IMR-90 (cell line): ENCODE measurements around the gene ENO2. TPM values are rescaled to one million over a fixed set of nuclear protein-coding genes. Genes with fewer than 3 reads are reported as not detected.

ENCODE experiments used
- ATAC-seq: fragments of 200-7000 bp; cut with Tn5 transposase; 2 replicates; pipeline ENCODE4 v1.9.1; 2020; ENCODE audit warnings: low read depth, mild to moderate bottlenecking, moderate library complexity
- BruUV-seq: library from RNA; stranded (reverse); fragments of 400-500 nt; replicated peaks from 2 replicates; lab custom pipeline; 2021; lab: Mats Ljungman, UMichigan
- CTCF ChIA-PET: fragments of 300-600 bp; formaldehyde crosslinking; extraction: SDS; loops from one replicate; lab custom pipeline; 2021; ENCODE audit warnings: antibody characterized with exemption; lab: Yijun Ruan, JAX
- POLR2A ChIA-PET: fragments of 300-600 bp; sonication (Branson Sonifier 250); formaldehyde crosslinking; loops from one replicate; lab custom pipeline; 2022; ENCODE audit warnings: antibody characterized with exemption; ENCODE audit not compliant: unreplicated experiment; lab: Charles Lee
- DNase-seq: peaks from one replicate; pipeline ENCODE4 v3.0.0; 2013
- H2AFZ ChIP-seq: replicated peaks from 2 replicates; pipeline ENCODE3; 2013; ENCODE audit warnings: low read length, mild to moderate bottlenecking; ENCODE audit not compliant: poor library complexity
- H2AK5ac ChIP-seq: 2 replicates; pipeline ENCODE4 v1.6.1; 2013; ENCODE audit warnings: low read depth, low read length, inconsistent platforms
- H2AK9ac ChIP-seq: replicated peaks from 2 replicates; pipeline ENCODE3; 2013; ENCODE audit warnings: mild to moderate bottlenecking, low read depth, low read length, moderate library complexity; ENCODE audit not compliant: poor library complexity
- H2BK120ac ChIP-seq: 2 replicates; pipeline ENCODE4 v1.6.1; 2013; ENCODE audit warnings: low read depth, low read length, inconsistent platforms
- H2BK15ac ChIP-seq: 3 replicates; pipeline ENCODE4 v1.6.1; 2013; ENCODE audit warnings: low read depth, low read length, inconsistent platforms
- H2BK20ac ChIP-seq: 2 replicates; pipeline ENCODE4 v1.6.1; 2013; ENCODE audit warnings: low read depth, mild to moderate bottlenecking, inconsistent platforms, low read length, moderate library complexity
- H2BK5ac ChIP-seq: 2 replicates; pipeline ENCODE4 v1.6.1; 2013; ENCODE audit warnings: mild to moderate bottlenecking, low read depth, low read length, inconsistent platforms; ENCODE audit not compliant: poor library complexity, severe bottlenecking
- H3K14ac ChIP-seq: replicated peaks from 2 replicates; pipeline ENCODE4 v1.6.1; 2013; ENCODE audit warnings: low read depth, low read length, inconsistent platforms
- H3K18ac ChIP-seq: 2 replicates; pipeline ENCODE4 v1.6.1; 2013; ENCODE audit warnings: low read depth, low read length, control low read depth
- H3K23ac ChIP-seq: 2 replicates; pipeline ENCODE4 v1.6.1; 2013; ENCODE audit warnings: low read depth, low read length, inconsistent platforms
- H3K27ac ChIP-seq: 2 replicates; pipeline ENCODE4 v1.5.1; 2013; ENCODE audit warnings: mild to moderate bottlenecking, control low read depth, low read length; ENCODE audit not compliant: insufficient read depth
- H3K27me3 ChIP-seq: 2 replicates; pipeline ENCODE4 v1.6.1; 2013; ENCODE audit warnings: low read length; ENCODE audit not compliant: control insufficient read depth, insufficient read depth
- H3K36me3 ChIP-seq: 2 replicates; pipeline ENCODE4 v1.6.1; 2013; ENCODE audit warnings: low read length, mixed read lengths; ENCODE audit not compliant: control insufficient read depth, insufficient read depth
- H3K4ac ChIP-seq: 2 replicates; pipeline ENCODE4 v1.6.1; 2013; ENCODE audit warnings: low read depth, low read length, inconsistent platforms
- H3K4me1 ChIP-seq: 2 replicates; pipeline ENCODE4 v1.6.1; 2013; ENCODE audit warnings: low read length, mixed read lengths; ENCODE audit not compliant: control insufficient read depth, insufficient read depth
- H3K4me2 ChIP-seq: 2 replicates; pipeline ENCODE4 v1.6.1; 2013; ENCODE audit warnings: low read depth, mild to moderate bottlenecking, control low read depth, low read length, moderate library complexity
- H3K4me3 ChIP-seq: 2 replicates; pipeline ENCODE4 v1.5.1; 2013; ENCODE audit warnings: low read depth, mild to moderate bottlenecking, control low read depth, low read length, moderate library complexity; ENCODE audit not compliant: insufficient read depth
- H3K56ac ChIP-seq: 2 replicates; pipeline ENCODE4 v1.6.1; 2013; ENCODE audit warnings: low read length, inconsistent platforms; ENCODE audit not compliant: insufficient read depth; ENCODE audit errors: extremely low read depth
- H3K79me1 ChIP-seq, 2 experiments: 2 replicates each; pipeline ENCODE4 v1.6.1; 2013; ENCODE audit warnings: low read length in 2 of 2, inconsistent platforms in 1 of 2, low read depth in 1 of 2
- H3K9ac ChIP-seq: 2 replicates; pipeline ENCODE4 v1.6.1; 2013; ENCODE audit warnings: low read depth, low read length, control low read depth
- H3K9me1 ChIP-seq: 2 replicates; pipeline ENCODE4 v1.6.1; 2013; ENCODE audit warnings: low read length, inconsistent platforms; ENCODE audit not compliant: insufficient read depth
- H3K9me3 ChIP-seq: 2 replicates; pipeline ENCODE4 v1.6.1; 2013; ENCODE audit warnings: low read length; ENCODE audit not compliant: control insufficient read depth, insufficient read depth
- H4K20me1 ChIP-seq: 2 replicates; pipeline ENCODE4 v1.6.1; 2013; ENCODE audit warnings: low read length, inconsistent platforms; ENCODE audit not compliant: insufficient read depth
- H4K5ac ChIP-seq: 2 replicates; pipeline ENCODE4 v1.6.1; 2013; ENCODE audit warnings: mild to moderate bottlenecking, low read depth, low read length, control low read depth
- H4K8ac ChIP-seq, 2 experiments: 2 replicates each; pipeline ENCODE4 v1.6.1; 2013; ENCODE audit warnings: low read depth in 2 of 2, low read length in 2 of 2, control low read depth in 1 of 2, inconsistent platforms in 1 of 2
- H4K91ac ChIP-seq: 2 replicates; pipeline ENCODE4 v1.6.1; 2013; ENCODE audit warnings: low read depth, low read length, inconsistent platforms; ENCODE audit not compliant: insufficient read depth
- BHLHE40 ChIP-seq: fragments of 150-350 bp; IDR thresholded peaks from 2 replicates; pipeline ENCODE4 v1.6.1; 2016; ENCODE audit warnings: mild to moderate bottlenecking, low read depth, low read length
- CHD1 ChIP-seq: IDR thresholded peaks from 2 replicates; pipeline ENCODE4 v1.6.1; 2012; ENCODE audit warnings: low read depth, low read length, improper control_type of control experiment
- ELK1 ChIP-seq: fragments of 150-350 bp; IDR thresholded peaks from 2 replicates; pipeline ENCODE4 v1.6.1; 2016; ENCODE audit warnings: low read depth, mild to moderate bottlenecking, low read length, moderate library complexity, borderline replicate concordance
- MAFK ChIP-seq: IDR thresholded peaks from 2 replicates; pipeline ENCODE4 v1.6.1; 2012; ENCODE audit warnings: low read depth, low read length, improper control_type of control experiment
- MAZ ChIP-seq: IDR thresholded peaks from 2 replicates; pipeline ENCODE4 v1.6.1; 2012; ENCODE audit warnings: low read depth, mild to moderate bottlenecking, low read length, improper control_type of control experiment, moderate library complexity, borderline replicate concordance
- RCOR1 ChIP-seq: IDR thresholded peaks from 2 replicates; pipeline ENCODE4 v1.6.1; 2012; ENCODE audit warnings: mild to moderate bottlenecking, low read length, improper control_type of control experiment; ENCODE audit not compliant: insufficient replicate concordance
- SMC3 ChIP-seq: fragments of 150-350 bp; IDR thresholded peaks from 2 replicates; pipeline ENCODE4 v1.6.1; 2016; ENCODE audit warnings: low read depth, mild to moderate bottlenecking, antibody characterized with exemption, low read length, moderate library complexity
- WGBS, 2 experiments: methylation state at CpG; one replicate each; pipeline versions ENCODE4 v1.1.5 to v1.1.7; 2013; ENCODE audit warnings: missing lambda C conversion rate in 2 of 2; ENCODE audit not compliant: insufficient read length in 1 of 2; ENCODE audit errors: extremely low coverage in 2 of 2; 5-methylcytosine and 5-hydroxymethylcytosine counted together
- dilution Hi-C: fragments of 300-500 bp; cut with HindIII; formaldehyde crosslinking; loops from one replicate; pipeline ENCODE4 v1.14.3; 2018; ENCODE audit warnings: low sequenced_read_pairs; ENCODE audit not compliant: unreplicated experiment
- in situ Hi-C: fragments of 300-500 bp; cut with MboI; formaldehyde crosslinking; loops from 3 replicates; pipeline ENCODE4 v1.14.3; 2019; ENCODE audit warnings: low sequenced_read_pairs, inconsistent platforms, mixed read lengths
- intact Hi-C: fragments of 100-400 bp; cut with micrococcal nuclease; formaldehyde crosslinking; loops from 2 replicates; pipeline ENCODE4 v1.10.0; 2022
- polyA plus RNA-seq, 3 experiments: library from polyadenylated mRNA; depleted of rRNA; stranded (reverse); fragments of >200 nt; gene quantifications; 2 replicates each; pipeline ENCODE4 v1.2.3, GENCODE V29; 2012; ENCODE audit warnings: low replicate concordance in 1 of 3
- total RNA-seq: library from RNA; depleted of rRNA; stranded (reverse); fragments of >200 nt; gene quantifications from 2 replicates; pipeline ENCODE4 v1.2.3, GENCODE V29; 2012

The ENO2 gene
- total and polyA plus RNA-seq, 2 of the 4 experiments (the other 2 are of a cell fraction) = 28.3 to 92.8 TPM

DNA sequence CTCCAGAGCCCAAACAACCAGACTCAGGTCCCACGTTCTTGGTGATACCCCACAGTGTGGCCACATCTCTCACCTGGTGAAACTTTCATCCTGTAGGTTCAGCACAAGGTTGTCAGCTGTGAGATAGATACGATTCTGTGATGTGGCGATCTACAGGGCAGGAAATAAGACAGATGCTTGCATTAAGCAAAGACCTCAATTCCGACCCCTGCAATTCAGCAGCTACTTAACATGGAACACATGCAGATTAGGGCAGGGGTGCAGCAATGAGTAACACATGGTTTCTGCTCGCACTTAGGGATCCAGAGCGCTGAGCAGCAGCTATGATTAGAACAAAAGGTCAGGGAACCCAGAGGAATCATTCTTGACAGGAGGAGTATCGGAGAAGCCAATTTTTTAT is 52.0 kb downstream of the ENO2 start:
- no TSS peak for BruUV-seq
- Histone ChIP-seq H2AK9ac (no peak overlapping the region), H3K27ac (no peak overlapping the region), H3K27me3 (no peaks in the 10 kb centered on the region), H3K23ac (no peak overlapping the region), H4K20me1 (no peaks in the 10 kb centered on the region), H3K9me3 (no peaks in the 10 kb centered on the region), H4K8ac (no peak overlapping the region), H2BK20ac (no peak overlapping the region), H3K4me1 (peaks cover 9% of the 10 kb centered on the region), H3K56ac (no peak overlapping the region), H3K18ac (no peak overlapping the region), H2BK120ac (no peak overlapping the region), H2BK5ac (no peak overlapping the region), H3K14ac (no peak overlapping the region), H3K9ac (no peak overlapping the region), H3K4me3 (no peak overlapping the region), H3K36me3 (peaks cover 38% of the 10 kb centered on the region), H3K9me1 (no peaks in the 10 kb centered on the region), H3K79me1 (peaks cover 13 to 37% of the 10 kb centered on the region in 2 experiments), H4K5ac (no peak overlapping the region), H3K4ac (no peak overlapping the region), H4K91ac (no peak overlapping the region), H3K4me2 (no peak overlapping the region), H2AFZ (no peak overlapping the region), H2BK15ac (no peak overlapping the region), H2AK5ac (no peak overlapping the region)
- in situ Hi-C loops (no loop called here), dilution Hi-C loops (no loop called here), intact Hi-C loops (no loop called here)
- TF ChIP-seq BHLHE40 (no peak), MAZ (no peak), SMC3 (no peak), ELK1 (no peak), RCOR1 (no peak), MAFK (no peak), CHD1 (no peak)
- ChIA-PET POLR2A (no interaction called here), CTCF (no interaction called here)
- WGBS, 2 experiments = 76% methylated on average over 2 of the region's 7 CpGs; no CpG with 5 or more reads in 1 of the 2 experiments
- no peak for ATAC-seq
- DNase-seq = no peak
